HepG2 (cell line): Measurements from ENCODE around the gene CPVL. TPM values are rescaled to one million over a fixed set of nuclear protein-coding genes. Genes with fewer than 3 reads are reported as not detected.
A peak's percentile ranks its signal among the peaks of the same experiment; 100 is the strongest.

ENCODE experiments used
- GTF3A ChIP-seq: sonication (generic); formaldehyde crosslinking; conservative IDR thresholded peaks from 2 replicates; pipeline ENCODE4 v1.4.0; 2020; ENCODE audit warnings: mild to moderate bottlenecking, missing genetic modification reagents
- HNRNPL ChIP-seq: fragments of 200-400 bp; formaldehyde crosslinking; IDR thresholded peaks from 2 replicates; pipeline ENCODE4 v1.6.1; 2017; ENCODE audit warnings: mild to moderate bottlenecking, low read depth, low read length
- JUN ChIP-seq: sonication (generic); formaldehyde crosslinking; IDR thresholded peaks from 2 replicates; pipeline ENCODE4 v1.4.0; 2020; ENCODE audit warnings: mild to moderate bottlenecking, missing genetic modification reagents
- KLF6 ChIP-seq: IDR thresholded peaks from 2 replicates; pipeline ENCODE4 v1.8.0; 2016; ENCODE audit warnings: missing biosample characterization, missing genetic modification reagents
- NFATC3 ChIP-seq: sonication (generic); formaldehyde crosslinking; IDR thresholded peaks from 2 replicates; pipeline ENCODE4 v1.5.1; 2020; ENCODE audit warnings: mild to moderate bottlenecking, missing genetic modification reagents
- RAD21 ChIP-seq: fragments of 450-650 bp; formaldehyde crosslinking; IDR thresholded peaks from 2 replicates; pipeline ENCODE4 v1.5.0; 2020; ENCODE audit warnings: mild to moderate bottlenecking
- SETDB1 ChIP-seq: sonication (generic); formaldehyde crosslinking; IDR thresholded peaks from 2 replicates; pipeline ENCODE4 v1.5.1; 2020; ENCODE audit warnings: missing genetic modification reagents, mild to moderate bottlenecking, borderline replicate concordance
- THAP11 ChIP-seq: IDR thresholded peaks from 2 replicates; pipeline ENCODE4 v1.6.1; 2016; ENCODE audit warnings: missing biosample characterization, missing genetic modification reagents
- TOPORS ChIP-seq: sonication (generic); formaldehyde crosslinking; IDR thresholded peaks from 2 replicates; pipeline ENCODE4 v1.8.0; 2023; ENCODE audit warnings: mild to moderate bottlenecking, missing genetic modification reagents
- ZNF326 ChIP-seq: sonication (generic); formaldehyde crosslinking; IDR thresholded peaks from 2 replicates; pipeline ENCODE4 v1.4.0; 2020; ENCODE audit warnings: missing genetic modification reagents, borderline replicate concordance
- ZNF564 ChIP-seq: sonication (generic); formaldehyde crosslinking; IDR thresholded peaks from 2 replicates; pipeline ENCODE4 v1.8.1; 2023; ENCODE audit warnings: mild to moderate bottlenecking, missing genetic modification reagents
- ZNF577 ChIP-seq: sonication (generic); formaldehyde crosslinking; IDR thresholded peaks from 2 replicates; pipeline ENCODE4 v1.4.0; 2020; ENCODE audit warnings: mild to moderate bottlenecking, low read depth, missing genetic modification reagents, borderline replicate concordance
- ZZZ3 ChIP-seq: sonication (generic); formaldehyde crosslinking; IDR thresholded peaks from 2 replicates; pipeline ENCODE4 v1.4.0; 2020; ENCODE audit warnings: missing genetic modification reagents, mild to moderate bottlenecking, borderline replicate concordance
- polyA plus RNA-seq, 8 experiments: library from polyadenylated mRNA; depleted of rRNA in 3 of 8; stranded (reverse) in 7 of 8; unstranded in 1 of 8; fragments of >200 nt; fragmentation: Illumina TruSeq in 4 of 8; extraction: Trizol in 4 of 8; gene quantifications; 2 replicates each; pipeline versions ENCODE4 v1.2.1 to v1.2.3, GENCODE V29; 2011 to 2016; ENCODE audit warnings: low read depth in 4 of 8, missing spikeins in 1 of 8, mixed read lengths in 1 of 8; ENCODE audit not compliant: insufficient read depth in 1 of 8
- total RNA-seq, 5 experiments: library from RNA; depleted of rRNA; stranded (reverse); fragments of >200 nt; fragmentation: Illumina TruSeq; extraction: Trizol; gene quantifications; 2 replicates each; pipeline ENCODE4 v1.2.3, GENCODE V29; 2016; ENCODE audit warnings: low read depth in 1 of 5
- TF ChIP-seq, protein P1 (sequence below): sonication (generic); formaldehyde crosslinking; IDR thresholded peaks from 2 replicates; pipeline ENCODE4 v1.4.0; 2020; ENCODE audit warnings: missing genetic modification reagents
- TF ChIP-seq, protein P2 (sequence below): IDR thresholded peaks from 2 replicates; pipeline ENCODE4 v1.6.1; 2016; ENCODE audit warnings: missing compliant biosample characterization, missing genetic modification reagents, borderline replicate concordance
- TF ChIP-seq, protein P3 (sequence below): sonication (generic); IDR thresholded peaks from 2 replicates; pipeline ENCODE4 v1.6.1; 2016; ENCODE audit warnings: low read depth, borderline replicate concordance
- TF ChIP-seq, protein P4 (sequence below): sonication (generic); formaldehyde crosslinking; IDR thresholded peaks from 2 replicates; pipeline ENCODE4 v1.4.0; 2020; ENCODE audit warnings: missing genetic modification reagents
- TF ChIP-seq, protein P5 (sequence below): sonication (generic); formaldehyde crosslinking; IDR thresholded peaks from 2 replicates; pipeline ENCODE4 v1.5.0; 2020; ENCODE audit warnings: mild to moderate bottlenecking, missing genetic modification reagents
- TF ChIP-seq, protein P6 (sequence below): sonication (generic); formaldehyde crosslinking; IDR thresholded peaks from 2 replicates; pipeline ENCODE4 v1.4.0; 2020; ENCODE audit warnings: missing genetic modification reagents

CPVL gene
- total and polyA plus RNA-seq, 2 of the 13 experiments (the other 11 are each of a cell fraction or from before 2014, with no cell fraction given), result 59.2 to 294 TPM

DNA sequence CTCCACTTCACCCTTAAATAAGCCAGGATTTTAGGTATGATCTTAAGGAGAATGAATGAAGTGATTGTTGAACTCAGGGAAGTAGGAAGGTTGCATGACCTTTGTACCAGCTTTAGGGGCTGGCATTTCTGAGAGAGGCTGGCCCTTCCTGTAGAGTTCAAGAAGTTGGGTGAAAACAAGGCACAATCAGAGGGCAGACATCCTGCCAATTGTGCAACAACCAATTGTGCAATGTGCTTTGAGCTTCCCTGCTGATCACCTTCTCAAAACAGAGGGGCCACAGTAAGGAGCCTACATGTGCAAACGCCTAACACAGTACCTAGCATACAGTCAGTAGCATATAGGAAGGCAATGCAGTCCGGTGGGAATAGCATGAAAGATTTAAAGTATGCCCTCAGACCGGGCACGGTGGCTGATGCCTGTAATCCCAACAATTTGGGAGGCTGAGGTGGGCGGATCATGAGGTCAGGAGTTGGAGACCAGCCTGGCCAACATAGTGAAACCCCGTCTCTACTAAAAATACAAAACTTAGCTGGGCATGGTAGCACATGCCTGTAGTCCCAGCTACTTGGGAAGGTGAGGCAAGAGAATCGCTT lies 5.4 kb downstream of the CPVL start (continued):
- TF ChIP-seq, protein P1, sequence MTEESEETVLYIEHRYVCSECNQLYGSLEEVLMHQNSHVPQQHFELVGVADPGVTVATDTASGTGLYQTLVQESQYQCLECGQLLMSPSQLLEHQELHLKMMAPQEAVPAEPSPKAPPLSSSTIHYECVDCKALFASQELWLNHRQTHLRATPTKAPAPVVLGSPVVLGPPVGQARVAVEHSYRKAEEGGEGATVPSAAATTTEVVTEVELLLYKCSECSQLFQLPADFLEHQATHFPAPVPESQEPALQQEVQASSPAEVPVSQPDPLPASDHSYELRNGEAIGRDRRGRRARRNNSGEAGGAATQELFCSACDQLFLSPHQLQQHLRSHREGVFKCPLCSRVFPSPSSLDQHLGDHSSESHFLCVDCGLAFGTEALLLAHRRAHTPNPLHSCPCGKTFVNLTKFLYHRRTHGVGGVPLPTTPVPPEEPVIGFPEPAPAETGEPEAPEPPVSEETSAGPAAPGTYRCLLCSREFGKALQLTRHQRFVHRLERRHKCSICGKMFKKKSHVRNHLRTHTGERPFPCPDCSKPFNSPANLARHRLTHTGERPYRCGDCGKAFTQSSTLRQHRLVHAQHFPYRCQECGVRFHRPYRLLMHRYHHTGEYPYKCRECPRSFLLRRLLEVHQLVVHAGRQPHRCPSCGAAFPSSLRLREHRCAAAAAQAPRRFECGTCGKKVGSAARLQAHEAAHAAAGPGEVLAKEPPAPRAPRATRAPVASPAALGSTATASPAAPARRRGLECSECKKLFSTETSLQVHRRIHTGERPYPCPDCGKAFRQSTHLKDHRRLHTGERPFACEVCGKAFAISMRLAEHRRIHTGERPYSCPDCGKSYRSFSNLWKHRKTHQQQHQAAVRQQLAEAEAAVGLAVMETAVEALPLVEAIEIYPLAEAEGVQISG, result peak; percentile 81
- TF ChIP-seq SETDB1 (CRISPR knock-in tag) (no peak), NFATC3 (CRISPR knock-in tag) (no peak), ZNF564 (CRISPR knock-in tag) (peak; percentile 78), GTF3A (no peak), ZNF577 (no peak), TOPORS (CRISPR knock-in tag) (no peak), KLF6 (peak; percentile 53; the same call in 1 of the 2 replicates), ZZZ3 (CRISPR knock-in tag) (no peak), THAP11 (CRISPR knock-in tag) (peak; percentile 84), RAD21 (CRISPR knock-in tag) (no peak), HNRNPL (no peak), JUN (CRISPR knock-in tag) (no peak), ZNF326 (CRISPR knock-in tag) (no peak)
- TF ChIP-seq, protein P2, sequence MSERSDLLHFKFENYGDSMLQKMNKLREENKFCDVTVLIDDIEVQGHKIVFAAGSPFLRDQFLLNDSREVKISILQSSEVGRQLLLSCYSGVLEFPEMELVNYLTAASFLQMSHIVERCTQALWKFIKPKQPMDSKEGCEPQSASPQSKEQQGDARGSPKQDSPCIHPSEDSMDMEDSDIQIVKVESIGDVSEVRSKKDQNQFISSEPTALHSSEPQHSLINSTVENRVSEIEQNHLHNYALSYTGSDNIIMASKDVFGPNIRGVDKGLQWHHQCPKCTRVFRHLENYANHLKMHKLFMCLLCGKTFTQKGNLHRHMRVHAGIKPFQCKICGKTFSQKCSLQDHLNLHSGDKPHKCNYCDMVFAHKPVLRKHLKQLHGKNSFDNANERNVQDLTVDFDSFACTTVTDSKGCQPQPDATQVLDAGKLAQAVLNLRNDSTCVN, result peak; percentile 64
- TF ChIP-seq, protein P3, sequence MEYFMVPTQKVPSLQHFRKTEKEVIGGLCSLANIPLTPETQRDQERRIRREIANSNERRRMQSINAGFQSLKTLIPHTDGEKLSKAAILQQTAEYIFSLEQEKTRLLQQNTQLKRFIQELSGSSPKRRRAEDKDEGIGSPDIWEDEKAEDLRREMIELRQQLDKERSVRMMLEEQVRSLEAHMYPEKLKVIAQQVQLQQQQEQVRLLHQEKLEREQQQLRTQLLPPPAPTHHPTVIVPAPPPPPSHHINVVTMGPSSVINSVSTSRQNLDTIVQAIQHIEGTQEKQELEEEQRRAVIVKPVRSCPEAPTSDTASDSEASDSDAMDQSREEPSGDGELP, result peak; percentile 89
- TF ChIP-seq, protein P4, sequence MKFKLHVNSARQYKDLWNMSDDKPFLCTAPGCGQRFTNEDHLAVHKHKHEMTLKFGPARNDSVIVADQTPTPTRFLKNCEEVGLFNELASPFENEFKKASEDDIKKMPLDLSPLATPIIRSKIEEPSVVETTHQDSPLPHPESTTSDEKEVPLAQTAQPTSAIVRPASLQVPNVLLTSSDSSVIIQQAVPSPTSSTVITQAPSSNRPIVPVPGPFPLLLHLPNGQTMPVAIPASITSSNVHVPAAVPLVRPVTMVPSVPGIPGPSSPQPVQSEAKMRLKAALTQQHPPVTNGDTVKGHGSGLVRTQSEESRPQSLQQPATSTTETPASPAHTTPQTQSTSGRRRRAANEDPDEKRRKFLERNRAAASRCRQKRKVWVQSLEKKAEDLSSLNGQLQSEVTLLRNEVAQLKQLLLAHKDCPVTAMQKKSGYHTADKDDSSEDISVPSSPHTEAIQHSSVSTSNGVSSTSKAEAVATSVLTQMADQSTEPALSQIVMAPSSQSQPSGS (CRISPR knock-in tag), result peak; percentile 70; the same call in 1 of the 2 replicates
- TF ChIP-seq, protein P5, sequence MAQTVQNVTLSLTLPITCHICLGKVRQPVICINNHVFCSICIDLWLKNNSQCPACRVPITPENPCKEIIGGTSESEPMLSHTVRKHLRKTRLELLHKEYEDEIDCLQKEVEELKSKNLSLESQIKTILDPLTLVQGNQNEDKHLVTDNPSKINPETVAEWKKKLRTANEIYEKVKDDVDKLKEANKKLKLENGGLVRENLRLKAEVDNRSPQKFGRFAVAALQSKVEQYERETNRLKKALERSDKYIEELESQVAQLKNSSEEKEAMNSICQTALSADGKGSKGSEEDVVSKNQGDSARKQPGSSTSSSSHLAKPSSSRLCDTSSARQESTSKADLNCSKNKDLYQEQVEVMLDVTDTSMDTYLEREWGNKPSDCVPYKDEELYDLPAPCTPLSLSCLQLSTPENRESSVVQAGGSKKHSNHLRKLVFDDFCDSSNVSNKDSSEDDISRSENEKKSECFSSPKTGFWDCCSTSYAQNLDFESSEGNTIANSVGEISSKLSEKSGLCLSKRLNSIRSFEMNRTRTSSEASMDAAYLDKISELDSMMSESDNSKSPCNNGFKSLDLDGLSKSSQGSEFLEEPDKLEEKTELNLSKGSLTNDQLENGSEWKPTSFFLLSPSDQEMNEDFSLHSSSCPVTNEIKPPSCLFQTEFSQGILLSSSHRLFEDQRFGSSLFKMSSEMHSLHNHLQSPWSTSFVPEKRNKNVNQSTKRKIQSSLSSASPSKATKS (CRISPR knock-in tag), result 0 out of 2 replicates have a peak, but pooled peaks have one; percentile 28
- TF ChIP-seq, protein P6, sequence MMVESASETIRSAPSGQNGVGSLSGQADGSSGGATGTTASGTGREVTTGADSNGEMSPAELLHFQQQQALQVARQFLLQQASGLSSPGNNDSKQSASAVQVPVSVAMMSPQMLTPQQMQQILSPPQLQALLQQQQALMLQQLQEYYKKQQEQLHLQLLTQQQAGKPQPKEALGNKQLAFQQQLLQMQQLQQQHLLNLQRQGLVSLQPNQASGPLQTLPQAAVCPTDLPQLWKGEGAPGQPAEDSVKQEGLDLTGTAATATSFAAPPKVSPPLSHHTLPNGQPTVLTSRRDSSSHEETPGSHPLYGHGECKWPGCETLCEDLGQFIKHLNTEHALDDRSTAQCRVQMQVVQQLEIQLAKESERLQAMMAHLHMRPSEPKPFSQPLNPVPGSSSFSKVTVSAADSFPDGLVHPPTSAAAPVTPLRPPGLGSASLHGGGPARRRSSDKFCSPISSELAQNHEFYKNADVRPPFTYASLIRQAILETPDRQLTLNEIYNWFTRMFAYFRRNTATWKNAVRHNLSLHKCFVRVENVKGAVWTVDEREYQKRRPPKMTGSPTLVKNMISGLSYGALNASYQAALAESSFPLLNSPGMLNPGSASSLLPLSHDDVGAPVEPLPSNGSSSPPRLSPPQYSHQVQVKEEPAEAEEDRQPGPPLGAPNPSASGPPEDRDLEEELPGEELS (CRISPR knock-in tag), result peak; percentile 97
